Hindlimb muscle (tissue), 1 donor: Measurements from ENCODE around the gene KRT13. TPM values are rescaled to one million over a fixed set of nuclear protein-coding genes. Genes with fewer than 3 reads are reported as not detected.
"Not testable (repeated sequence)": the region's sequence is repeated elsewhere in the genome, so short reads cannot be mapped to it uniquely, and the experiment has no call there.

Source experiments
- DNase-seq: peaks from one replicate; pipeline ENCODE4 v3.0.0-alpha.2; 2013
- polyA plus RNA-seq: library from polyadenylated mRNA; unstranded; fragments of 120-200 nt; gene quantifications from one replicate; pipeline ENCODE4 v1.2.1, GENCODE V29; 2013; ENCODE audit not compliant: insufficient read length

The KRT13 gene
- 1.9 TPM for polyA plus RNA-seq

GRCh38 chr17:41505007-41505808 lies at the start of gene KRT13:
TSS of gene KRT13 (minus strand) at chr17:41505612. CDS start at chr17:41505550, 62 bp downstream.
- no peak for DNase-seq

DNA sequence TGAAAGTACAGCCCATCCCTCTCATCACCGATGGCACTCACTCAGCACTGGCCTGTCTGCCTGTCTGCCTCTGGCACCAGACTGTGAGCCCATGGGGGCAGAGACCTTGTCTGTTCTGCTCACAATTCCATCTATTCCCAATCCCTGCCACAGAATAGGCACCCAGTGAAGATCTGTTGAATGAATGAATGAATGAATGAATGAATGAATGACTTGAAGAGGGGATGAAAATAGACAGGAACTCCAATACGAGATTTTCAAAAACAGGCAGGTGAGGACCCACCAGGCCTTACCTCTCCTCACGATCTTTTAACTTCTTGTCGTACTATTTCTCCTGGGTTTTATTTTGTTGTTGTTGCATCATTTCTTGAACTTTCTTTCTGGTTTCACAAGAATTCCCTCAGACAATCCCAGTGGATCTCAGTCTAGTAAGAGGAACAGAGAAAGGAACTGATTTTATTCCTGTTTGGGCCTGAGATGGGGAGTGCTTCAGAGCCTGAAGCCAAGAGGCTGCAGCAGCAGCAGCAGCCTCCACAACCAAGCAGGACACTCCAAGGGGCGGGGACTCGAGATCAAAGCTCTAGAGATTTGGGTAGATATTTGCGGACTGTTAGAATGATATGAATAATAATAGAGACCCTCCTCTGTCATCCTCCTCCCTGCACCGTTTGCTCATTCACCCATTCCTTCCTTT lies 48.7 kb upstream of the KRT13 start:
- no peak for DNase-seq

GRCh38 chr17:41553176-41553575 lies 47.8 kb upstream of the KRT13 start:
- no peak for DNase-seq

- DNase-seq = no peak
Observed at GRCh38 chr17:41552455-41552854, 47.0 kb upstream of the KRT13 start.

- no peak for DNase-seq
Observed at GRCh38 chr17:41551365-41551764, 46.0 kb upstream of the KRT13 start.

- no peak for DNase-seq
Observed at GRCh38 chr17:41549596-41550039, 44.2 kb upstream of the KRT13 start.

- peak; percentile 78 for DNase-seq
Observed at GRCh38 chr17:41548844-41549595, 43.6 kb upstream of the KRT13 start.

DNA sequence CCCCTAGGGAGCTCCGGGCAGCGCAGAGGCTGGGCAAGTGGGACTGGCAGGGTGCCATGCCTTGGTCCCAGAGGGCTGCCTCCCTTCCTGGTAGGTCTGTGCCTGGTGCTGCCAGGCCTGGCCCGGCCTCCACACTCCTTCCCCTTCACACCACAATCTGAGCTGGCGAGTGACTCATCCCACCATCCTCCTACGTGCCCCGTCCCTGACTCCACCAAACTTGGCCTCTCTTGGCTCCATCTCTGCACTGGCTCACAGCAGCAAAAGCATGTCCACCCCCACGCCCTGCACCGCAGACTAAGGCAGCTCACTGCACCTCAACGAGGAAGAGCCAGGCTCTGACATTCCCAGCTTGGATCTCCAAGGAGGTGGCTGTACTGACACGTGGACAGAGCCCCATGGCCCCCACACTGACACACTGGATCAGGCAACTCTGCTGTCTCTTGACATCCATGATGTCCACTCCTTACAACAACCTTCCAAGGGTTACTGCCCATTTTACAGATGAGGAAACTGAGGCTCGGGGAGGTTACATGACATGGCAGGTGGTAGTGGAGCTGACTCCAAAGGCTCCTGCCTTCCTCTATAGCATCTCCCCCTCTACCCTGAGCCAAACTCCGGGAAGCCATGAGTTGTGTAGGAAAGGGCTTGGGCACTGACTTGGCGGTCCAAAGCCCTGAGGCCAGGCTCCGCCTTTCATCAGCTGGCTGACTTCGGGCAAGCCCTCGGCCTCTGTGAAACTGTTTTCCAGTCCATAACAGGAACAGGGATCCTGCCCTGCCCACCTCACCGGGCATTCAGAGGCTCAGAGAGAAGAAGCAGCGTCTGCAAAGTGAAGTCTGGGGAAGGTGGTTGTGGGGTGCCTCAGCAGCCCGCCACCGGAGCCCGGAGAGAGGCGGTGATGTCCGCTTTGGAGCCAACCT lies 42.8 kb upstream of the KRT13 start:
- no peak for DNase-seq

DNA sequence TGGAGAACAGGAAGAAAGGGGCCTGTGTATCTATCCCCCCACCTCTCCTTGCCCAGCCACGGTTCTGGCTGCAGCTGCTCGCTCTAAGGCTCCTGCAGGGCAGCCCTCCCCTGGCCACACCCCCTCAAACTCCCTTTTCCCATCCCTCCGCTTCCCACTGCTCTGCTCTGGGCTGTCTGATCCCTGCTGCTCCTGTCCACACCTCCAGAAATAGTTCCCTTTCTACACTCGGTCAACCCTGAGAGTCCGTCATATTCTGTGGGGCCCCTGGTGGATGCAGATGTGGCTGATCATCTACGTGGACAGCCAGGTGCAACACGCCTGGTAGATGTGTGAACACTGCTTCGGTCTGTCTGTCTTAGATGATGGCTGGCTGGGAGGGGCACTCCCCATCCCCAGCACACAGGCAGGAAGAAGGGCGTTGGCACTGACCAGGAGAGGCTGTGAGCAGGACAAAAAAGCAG lies 42.0 kb upstream of the KRT13 start:
- no peak for DNase-seq

GRCh38 chr17:41546819-41547218 lies 41.4 kb upstream of the KRT13 start:
- DNase-seq = no peak

DNA sequence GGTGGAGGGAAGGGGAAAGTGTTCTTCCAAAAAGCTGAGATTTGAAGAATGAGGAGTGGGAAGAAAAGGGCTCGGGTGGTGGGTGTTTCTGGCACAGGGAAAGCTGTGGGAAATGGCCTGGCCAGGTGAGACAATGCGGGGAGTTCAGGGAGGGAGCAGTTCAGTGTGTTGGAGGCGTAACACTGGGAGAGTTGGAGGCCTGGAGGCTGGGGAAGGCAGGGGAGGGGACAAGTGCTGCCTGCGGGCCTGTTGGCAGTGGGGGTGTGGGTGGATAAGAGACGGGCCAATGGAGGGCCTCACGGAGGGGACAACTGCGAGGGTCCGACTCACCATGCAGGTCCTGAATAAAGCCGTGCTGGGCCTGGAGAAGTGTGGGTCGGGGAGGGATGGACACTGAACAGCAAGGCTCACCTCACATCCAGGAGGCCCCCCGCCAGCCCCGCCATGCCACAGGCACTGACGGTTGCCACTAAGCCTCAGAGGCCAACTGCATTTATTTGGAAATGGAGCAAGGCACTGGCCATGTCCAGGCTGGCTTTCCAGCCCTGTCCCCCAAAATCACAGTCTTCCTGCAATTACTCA lies 40.5 kb upstream of the KRT13 start:
- no peak for DNase-seq

- no peak for DNase-seq
Observed at GRCh38 chr17:41544935-41545334, 39.5 kb upstream of the KRT13 start.

DNA sequence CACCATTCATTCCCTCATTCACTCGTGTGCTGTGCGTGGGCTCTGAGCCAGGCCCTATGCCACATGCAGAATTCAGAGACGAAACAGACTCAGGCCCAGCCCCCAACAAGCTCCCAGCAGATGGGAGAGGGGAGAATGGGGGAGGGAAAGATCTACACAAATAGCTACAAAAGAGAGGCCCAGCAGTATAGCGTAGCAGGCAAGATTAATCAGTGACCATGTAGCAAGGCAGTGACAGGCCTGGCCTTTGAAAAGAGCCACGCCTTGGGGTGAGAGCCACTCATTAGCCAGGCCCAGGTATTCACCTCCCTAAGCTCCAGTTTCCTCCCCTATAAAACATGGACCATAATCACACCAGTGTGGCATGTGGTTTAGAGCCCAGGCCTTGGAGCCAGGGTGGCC lies 39.1 kb upstream of the KRT13 start:
- no peak for DNase-seq

GRCh38 chr17:41542786-41543185 lies 37.4 kb upstream of the KRT13 start:
- DNase-seq = not testable (repeated sequence)

DNA sequence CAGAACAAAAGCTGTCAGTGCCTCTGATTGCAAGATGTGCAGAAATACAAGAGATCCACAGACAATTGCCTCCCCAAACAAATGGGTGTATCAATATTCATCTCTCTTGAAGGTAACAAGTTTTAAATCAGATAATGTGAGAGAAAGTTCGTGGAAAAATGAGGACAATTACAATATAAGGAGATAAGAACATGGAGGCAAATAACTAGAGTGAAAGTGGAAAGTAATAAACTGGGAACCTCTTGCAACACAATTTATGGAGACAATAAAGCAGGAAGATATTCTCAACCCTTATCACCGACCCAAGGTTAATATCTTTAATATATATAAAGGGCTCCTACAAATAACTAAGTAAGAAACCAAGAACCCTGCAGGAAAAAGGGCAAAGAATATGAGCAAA lies 36.9 kb upstream of the KRT13 start:
- DNase-seq = no peak

GRCh38 chr17:41540921-41541625 lies 35.7 kb upstream of the KRT13 start:
- no peak for DNase-seq

GRCh38 chr17:41539979-41540701 lies 34.7 kb upstream of the KRT13 start:
- no peak for DNase-seq

- DNase-seq = no peak
Observed at GRCh38 chr17:41539071-41539492, 33.7 kb upstream of the KRT13 start.

DNA sequence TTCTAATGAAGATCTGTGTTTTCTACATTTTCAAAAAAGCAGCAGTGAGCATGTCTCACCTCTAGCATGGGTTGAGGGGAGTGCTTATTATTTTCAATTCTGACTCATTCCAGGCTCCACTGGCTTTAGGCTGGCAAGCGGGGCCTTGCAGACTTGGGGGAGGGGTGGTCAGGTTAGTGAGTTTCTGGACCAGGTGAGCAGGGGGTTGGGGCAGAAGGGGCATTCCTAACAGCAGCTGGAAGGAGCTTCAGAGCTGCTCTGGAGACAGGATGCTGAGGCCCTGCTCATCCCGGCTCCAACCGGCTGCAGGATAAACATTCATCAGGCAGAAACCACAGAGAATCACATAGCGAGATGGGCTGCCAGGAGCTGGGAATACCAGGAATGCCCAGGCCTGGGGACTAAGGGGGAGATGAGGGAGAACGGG lies 33.2 kb upstream of the KRT13 start:
- no peak for DNase-seq

DNA sequence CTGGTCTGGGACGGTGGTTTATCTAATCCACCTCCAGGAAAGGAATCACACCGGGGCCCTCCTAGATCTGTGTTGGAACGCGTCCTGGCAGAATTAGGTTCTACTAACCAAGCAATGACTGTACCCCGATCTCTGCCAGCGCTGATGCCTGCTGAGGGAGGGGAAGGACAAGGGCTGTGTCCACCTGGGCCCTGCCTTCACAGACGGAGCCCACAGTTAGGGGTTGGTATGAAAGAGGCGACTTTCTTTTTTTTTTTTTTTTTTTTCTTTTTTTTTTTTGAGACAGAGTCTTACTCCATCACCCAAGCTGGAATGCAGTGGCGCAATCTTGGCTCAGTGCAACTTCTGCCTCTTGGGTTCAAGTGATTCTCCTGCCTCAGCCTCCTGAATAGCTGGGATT lies 32.6 kb upstream of the KRT13 start:
- no peak for DNase-seq
